Mesothelial cell of epicardium (in vitro differentiated cells): ENCODE data around the gene MITF. TPM values are rescaled to one million over a fixed set of nuclear protein-coding genes. Genes with fewer than 3 reads are reported as not detected.

ENCODE experiments used
- DNase-seq, 2 experiments: peaks; one replicate each; pipeline ENCODE4 v3.0.0; 2021; ENCODE audit warnings: low spot score in 2 of 2; ENCODE audit not compliant: unreplicated experiment in 2 of 2
- H3K27ac Mint-ChIP-seq: 2 replicates; pipeline ENCODE4 v1.8.0; 2021; ENCODE audit warnings: mixed read lengths
- H3K27me3 Mint-ChIP-seq: 2 replicates; pipeline ENCODE4 v1.8.0; 2021; ENCODE audit warnings: low read depth, mixed read lengths
- H3K36me3 Mint-ChIP-seq: 2 replicates; pipeline ENCODE4 v1.8.0; 2021; ENCODE audit warnings: mixed read lengths
- H3K4me1 Mint-ChIP-seq: 2 replicates; pipeline ENCODE4 v1.8.0; 2021; ENCODE audit warnings: mixed read lengths
- H3K4me3 Mint-ChIP-seq: 2 replicates; pipeline ENCODE4 v1.8.0; 2021; ENCODE audit warnings: mild to moderate bottlenecking, moderate library complexity, mixed read lengths
- H3K9me3 Mint-ChIP-seq: 2 replicates; pipeline ENCODE4 v1.8.0; 2021; ENCODE audit warnings: mixed read lengths
- CTCF ChIP-seq: fragments of 200-600 bp; sonication (generic); IDR thresholded peaks from one replicate; pipeline ENCODE4 v1.5.0; 2021; ENCODE audit warnings: antibody characterized with exemption; ENCODE audit not compliant: unreplicated experiment
- total RNA-seq: library from RNA; stranded (reverse); gene quantifications from 3 replicates; pipeline ENCODE4 v1.2.1, GENCODE V29; 2021

The MITF gene
- total RNA-seq, 1 donor from 2014 or later, result 7.0 TPM

- DNase-seq, result no peak
- H3K27ac Mint-ChIP-seq, result no peak overlapping the region
- no peak overlapping the region for H3K4me3 Mint-ChIP-seq
- no peak for TF ChIP-seq CTCF
- H3K27me3 Mint-ChIP-seq, result peaks cover 15% of the 10 kb centered on the region
- no peaks in the 10 kb centered on the region for H3K36me3 Mint-ChIP-seq
- H3K9me3 Mint-ChIP-seq, result no peaks in the 10 kb centered on the region
- no peaks in the 10 kb centered on the region for H3K4me1 Mint-ChIP-seq
These were observed 193.2 kb downstream of the MITF start for GRCh38 chr3:69932501-69932900.

- no peaks in the 10 kb centered on the region for H3K4me1 Mint-ChIP-seq
- no peak for DNase-seq
- H3K36me3 Mint-ChIP-seq, result no peaks in the 10 kb centered on the region
- no peak overlapping the region for H3K27ac Mint-ChIP-seq
- TF ChIP-seq CTCF, result no peak
- H3K4me3 Mint-ChIP-seq, result no peak overlapping the region
- H3K27me3 Mint-ChIP-seq, result peaks cover 22% of the 10 kb centered on the region
- H3K9me3 Mint-ChIP-seq, result no peaks in the 10 kb centered on the region
These were observed 195.1 kb downstream of the MITF start for GRCh38 chr3:69934398-69934797.

GRCh38 chr3:69936266-69936665, 197.0 kb downstream of the MITF start:
- no peak for TF ChIP-seq CTCF
- Mint-ChIP-seq H3K4me3 (no peak overlapping the region), H3K9me3 (no peaks in the 10 kb centered on the region), H3K27me3 (peaks cover 12% of the 10 kb centered on the region), H3K27ac (no peak overlapping the region), H3K4me1 (no peaks in the 10 kb centered on the region), H3K36me3 (no peaks in the 10 kb centered on the region)
- DNase-seq, result no peak

GRCh38 chr3:69938061-69938460, 198.8 kb downstream of the MITF start:
- Mint-ChIP-seq H3K4me1 (no peaks in the 10 kb centered on the region), H3K4me3 (no peak overlapping the region), H3K27ac (no peak overlapping the region), H3K9me3 (no peaks in the 10 kb centered on the region), H3K27me3 (peaks cover 12% of the 10 kb centered on the region), H3K36me3 (no peaks in the 10 kb centered on the region)
- TF ChIP-seq CTCF, result no peak
- DNase-seq, result no peak

GRCh38 chr3:69938931-69939330, 199.7 kb downstream of the MITF start:
- no peaks in the 10 kb centered on the region for H3K9me3 Mint-ChIP-seq
- H3K27me3 Mint-ChIP-seq, result peaks cover 12% of the 10 kb centered on the region
- no peak overlapping the region for H3K27ac Mint-ChIP-seq

More at GRCh38 chr3:69938931-69939330, 199.7 kb downstream of the MITF start:
- no peaks in the 10 kb centered on the region for H3K36me3 Mint-ChIP-seq
- no peaks in the 10 kb centered on the region for H3K4me1 Mint-ChIP-seq
- no peak for TF ChIP-seq CTCF
- no peak overlapping the region for H3K4me3 Mint-ChIP-seq
- no peak for DNase-seq
